Placental pericyte (primary cell): ENCODE measurements around the gene CDH1. TPM values are rescaled to one million over a fixed set of nuclear protein-coding genes. Genes with fewer than 3 reads are reported as not detected.

ENCODE experiments used
- small RNA-seq: library from RNA; depleted of rRNA; stranded (forward); fragments of <200 nt; gene quantifications from one replicate; pipeline ENCODE3, GENCODE V24; 2012; ENCODE audit warnings: low replicate concordance
- total RNA-seq: library from RNA; depleted of rRNA; stranded (reverse); fragments of >200 nt; gene quantifications from 2 replicates; pipeline ENCODE4 v1.2.3, GENCODE V29; 2012

The CDH1 gene
- 0.22 and 0.43 TPM in 2 replicates for total RNA-seq

DNA sequence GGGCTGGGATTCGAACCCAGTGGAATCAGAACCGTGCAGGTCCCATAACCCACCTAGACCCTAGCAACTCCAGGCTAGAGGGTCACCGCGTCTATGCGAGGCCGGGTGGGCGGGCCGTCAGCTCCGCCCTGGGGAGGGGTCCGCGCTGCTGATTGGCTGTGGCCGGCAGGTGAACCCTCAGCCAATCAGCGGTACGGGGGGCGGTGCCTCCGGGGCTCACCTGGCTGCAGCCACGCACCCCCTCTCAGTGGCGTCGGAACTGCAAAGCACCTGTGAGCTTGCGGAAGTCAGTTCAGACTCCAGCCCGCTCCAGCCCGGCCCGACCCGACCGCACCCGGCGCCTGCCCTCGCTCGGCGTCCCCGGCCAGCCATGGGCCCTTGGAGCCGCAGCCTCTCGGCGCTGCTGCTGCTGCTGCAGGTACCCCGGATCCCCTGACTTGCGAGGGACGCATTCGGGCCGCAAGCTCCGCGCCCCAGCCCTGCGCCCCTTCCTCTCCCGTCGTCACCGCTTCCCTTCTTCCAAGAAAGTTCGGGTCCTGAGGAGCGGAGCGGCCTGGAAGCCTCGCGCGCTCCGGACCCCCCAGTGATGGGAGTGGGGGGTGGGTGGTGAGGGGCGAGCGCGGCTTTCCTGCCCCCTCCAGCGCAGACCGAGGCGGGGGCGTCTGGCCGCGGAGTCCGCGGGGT is at the start of gene CDH1:
Gene CDH1 (plus strand): TSS at position 247 of the 684 bp plus-strand sequence. CDS start 124 bp downstream, at position 371.

DNA sequence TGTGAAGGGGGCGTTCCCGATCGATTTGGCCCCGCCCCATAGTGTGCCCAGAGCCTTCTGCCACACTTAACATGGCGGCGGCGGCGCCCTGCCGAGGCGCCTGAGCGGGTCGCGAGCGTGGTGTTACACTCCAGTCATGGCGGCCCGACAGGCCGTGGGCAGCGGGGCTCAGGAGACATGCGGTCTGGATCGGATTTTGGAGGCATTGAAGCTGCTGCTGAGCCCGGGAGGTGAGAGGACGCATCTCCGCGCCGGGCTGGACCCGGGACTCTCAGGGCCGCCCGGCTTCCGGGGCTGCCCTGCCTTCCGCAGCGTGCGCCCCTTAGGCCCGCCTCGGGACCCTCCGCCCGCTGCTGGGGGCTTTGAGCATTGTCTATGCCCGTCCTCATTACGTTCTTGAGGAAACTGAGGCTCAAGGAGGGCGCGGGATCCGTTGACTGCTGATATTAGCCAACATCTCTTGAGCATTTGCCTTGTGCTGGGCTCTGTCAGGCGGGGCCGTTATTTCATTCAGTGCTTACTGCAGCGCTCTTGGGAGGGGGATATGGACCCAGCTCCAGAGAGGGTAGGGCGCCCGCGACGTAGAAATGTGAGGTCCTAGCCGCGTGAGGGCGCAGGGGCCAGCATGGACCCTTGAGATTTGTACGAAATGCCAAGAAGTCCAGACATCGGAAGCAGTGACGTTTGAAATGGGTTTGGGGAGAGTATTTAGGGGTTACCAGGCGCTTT is 106.6 kb downstream of the CDH1 start, which contains the start of gene TANGO6:
Gene TANGO6 (plus strand): TSS at position 50 of the 729 bp plus-strand sequence. CDS start 87 bp downstream, at position 137.

Small RNA genes lying within 50 kb of the gene (small RNA-seq; reads per million reads assigned to genes)
- gene RNA5SP429: not detected

Other genes with a start within 250 kb of the CDH1 start
- 11.8 and 12.3 TPM in 2 replicates for gene ZFP90, start 198.0 kb upstream of the CDH1 start, total RNA-seq
- 0.29 TPM in 1 of 2 replicates, not detected in the other for gene CDH3, start 92.0 kb upstream of the CDH1 start, total RNA-seq
- 17.7 and 30.4 TPM in 2 replicates for gene TANGO6, start 106.2 kb downstream of the CDH1 start, total RNA-seq